BLaER1 (cell line): ENCODE results near the gene ZBTB16.

Source experiments
- H3K27ac ChIP-seq: shearing (Covaris generic); formaldehyde crosslinking; 2 replicates; pipeline ENCODE4 v1.8.1; 2022
- H3K27me3 ChIP-seq: shearing (Covaris generic); formaldehyde crosslinking; 2 replicates; pipeline ENCODE4 v1.8.1; 2022
- H3K36me3 ChIP-seq: shearing (Covaris generic); formaldehyde crosslinking; 2 replicates; pipeline ENCODE4 v1.8.1; 2022
- H3K4me1 ChIP-seq: shearing (Covaris generic); formaldehyde crosslinking; 2 replicates; pipeline ENCODE4 v1.8.1; 2022
- H3K4me2 ChIP-seq: shearing (Covaris generic); formaldehyde crosslinking; 2 replicates; pipeline ENCODE4 v1.8.1; 2022
- H3K4me3 ChIP-seq: shearing (Covaris generic); formaldehyde crosslinking; 2 replicates; pipeline ENCODE4 v1.8.1; 2022
- H3K9ac ChIP-seq: shearing (Covaris generic); formaldehyde crosslinking; 2 replicates; pipeline ENCODE4 v1.8.1; 2022
- H3K9me3 ChIP-seq: shearing (Covaris generic); formaldehyde crosslinking; 2 replicates; pipeline ENCODE4 v1.8.1; 2022
- H4K20me1 ChIP-seq: shearing (Covaris generic); formaldehyde crosslinking; 2 replicates; pipeline ENCODE4 v1.8.1; 2022
- Cebpa-rat ChIP-seq: shearing (Covaris generic); IDR thresholded peaks from 2 replicates; pipeline ENCODE4 v1.8.1; 2022

Gene ZBTB16

DNA sequence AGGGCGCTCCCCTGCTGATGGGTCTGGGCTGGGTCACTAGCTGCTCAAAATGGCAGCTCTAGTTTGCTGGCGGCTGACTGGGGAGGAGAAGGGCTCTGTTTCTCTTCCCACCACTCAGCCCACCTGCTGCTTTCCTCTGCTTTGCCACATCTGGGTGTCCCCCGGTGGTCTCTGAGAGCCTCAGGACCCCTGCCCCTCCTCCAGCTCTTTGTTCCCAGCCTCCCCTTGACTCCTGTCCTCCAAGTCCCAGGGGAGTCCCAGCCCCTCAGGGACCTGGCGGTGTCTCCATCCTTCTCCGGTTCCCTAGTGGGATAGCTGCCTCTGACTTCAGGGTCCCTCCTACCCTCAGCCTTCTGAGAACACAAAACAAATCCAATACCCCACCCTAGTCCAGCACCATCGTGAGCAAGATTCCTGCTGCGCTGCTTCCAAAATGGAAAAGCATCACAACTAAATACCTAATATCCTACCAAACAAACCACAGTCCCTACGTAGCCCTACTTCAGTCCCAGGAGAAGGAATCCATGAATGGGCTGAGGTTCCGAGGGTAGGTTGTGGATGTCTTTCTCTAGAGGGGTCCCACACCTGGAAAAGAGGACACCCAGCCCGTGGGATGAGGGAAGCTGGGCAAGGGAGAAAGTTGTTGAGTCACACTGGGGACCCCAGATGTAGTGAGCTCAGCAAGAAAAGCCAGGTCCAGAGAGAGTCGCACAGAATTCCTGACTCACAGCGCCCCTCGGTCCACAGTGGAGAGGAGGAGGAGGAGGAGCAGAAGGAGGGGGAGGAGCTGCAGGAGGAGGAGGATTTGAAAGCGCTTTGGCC, 191.7 kb downstream of the ZBTB16 start:
- no peak for TF ChIP-seq Cebpa-rat
- Histone ChIP-seq H3K9me3 (no peaks in the 10 kb centered on the region), H3K4me2 (peak overlapping the region; percentile 78), H4K20me1 (no peaks in the 10 kb centered on the region), H3K4me3 (no peak overlapping the region), H3K36me3 (no peaks in the 10 kb centered on the region), H3K27me3 (no peaks in the 10 kb centered on the region), H3K27ac (no peak overlapping the region; the same call in 1 of the 2 replicates), H3K9ac (no peak overlapping the region), H3K4me1 (peaks cover 18% of the 10 kb centered on the region)

- H4K20me1 ChIP-seq, result no peaks in the 10 kb centered on the region
- H3K4me3 ChIP-seq, result no peak overlapping the region
- H3K27me3 ChIP-seq, result no peaks in the 10 kb centered on the region
- peak overlapping the region; percentile 78 for H3K4me2 ChIP-seq
- H3K9ac ChIP-seq, result 0 out of 2 replicates have a peak overlapping the region, but pooled peaks have one; percentile 10
- H3K36me3 ChIP-seq, result no peaks in the 10 kb centered on the region
- no peak overlapping the region; the same call in 1 of the 2 replicates for H3K27ac ChIP-seq
- no peaks in the 10 kb centered on the region for H3K9me3 ChIP-seq
- no peak for TF ChIP-seq Cebpa-rat
- peaks cover 20% of the 10 kb centered on the region for H3K4me1 ChIP-seq
These were observed 192.4 kb downstream of the ZBTB16 start for GRCh38 chr11:114251815-114252337.

GRCh38 chr11:114252767-114253166, 193.3 kb downstream of the ZBTB16 start:
- no peak for TF ChIP-seq Cebpa-rat
- Histone ChIP-seq H3K27me3 (no peaks in the 10 kb centered on the region), H3K27ac (no peak overlapping the region), H3K36me3 (no peaks in the 10 kb centered on the region), H3K4me1 (peaks cover 25% of the 10 kb centered on the region), H3K9ac (no peak overlapping the region), H3K4me2 (peak overlapping the region; percentile 78; the same call in 1 of the 2 replicates), H3K9me3 (no peaks in the 10 kb centered on the region), H3K4me3 (no peak overlapping the region), H4K20me1 (no peaks in the 10 kb centered on the region)

GRCh38 chr11:114253771-114254170, 194.3 kb downstream of the ZBTB16 start:
- H3K36me3 ChIP-seq, result no peaks in the 10 kb centered on the region
- TF ChIP-seq Cebpa-rat, result no peak
- H3K27me3 ChIP-seq, result no peaks in the 10 kb centered on the region
- peaks cover 35% of the 10 kb centered on the region for H3K4me1 ChIP-seq
- no peaks in the 10 kb centered on the region for H4K20me1 ChIP-seq
- H3K9me3 ChIP-seq, result no peaks in the 10 kb centered on the region
- H3K4me2 ChIP-seq, result no peak overlapping the region
- H3K4me3 ChIP-seq, result no peak overlapping the region
- H3K9ac ChIP-seq, result no peak overlapping the region
- no peak overlapping the region for H3K27ac ChIP-seq

GRCh38 chr11:114254571-114255146, 195.1 kb downstream of the ZBTB16 start:
- H3K4me1 ChIP-seq, result peaks cover 44% of the 10 kb centered on the region
- H3K4me3 ChIP-seq, result no peak overlapping the region
- no peaks in the 10 kb centered on the region for H4K20me1 ChIP-seq
- no peaks in the 10 kb centered on the region for H3K36me3 ChIP-seq
- H3K27ac ChIP-seq, result no peak overlapping the region
- no peak for TF ChIP-seq Cebpa-rat
- no peaks in the 10 kb centered on the region for H3K9me3 ChIP-seq
- H3K27me3 ChIP-seq, result no peaks in the 10 kb centered on the region
- no peak overlapping the region for H3K4me2 ChIP-seq
- H3K9ac ChIP-seq, result no peak overlapping the region

GRCh38 chr11:114255289-114255688, 195.8 kb downstream of the ZBTB16 start:
- H3K36me3 ChIP-seq, result no peaks in the 10 kb centered on the region
- H3K4me2 ChIP-seq, result no peak overlapping the region
- H3K4me3 ChIP-seq, result no peak overlapping the region
- H3K9me3 ChIP-seq, result no peaks in the 10 kb centered on the region
- H3K27me3 ChIP-seq, result no peaks in the 10 kb centered on the region
- H3K4me1 ChIP-seq, result peaks cover 44% of the 10 kb centered on the region
- H3K9ac ChIP-seq, result no peak overlapping the region
- no peaks in the 10 kb centered on the region for H4K20me1 ChIP-seq
- no peak overlapping the region for H3K27ac ChIP-seq
- TF ChIP-seq Cebpa-rat, result no peak

- Histone ChIP-seq H3K9ac (no peak overlapping the region), H3K4me3 (no peak overlapping the region), H3K36me3 (no peaks in the 10 kb centered on the region), H3K4me2 (no peak overlapping the region), H3K9me3 (no peaks in the 10 kb centered on the region), H3K27ac (no peak overlapping the region), H3K27me3 (no peaks in the 10 kb centered on the region), H4K20me1 (no peaks in the 10 kb centered on the region), H3K4me1 (peaks cover 39% of the 10 kb centered on the region)
- TF ChIP-seq Cebpa-rat, result no peak
These were observed 196.9 kb downstream of the ZBTB16 start for GRCh38 chr11:114256176-114256966.

GRCh38 chr11:114256967-114257286, 197.4 kb downstream of the ZBTB16 start:
- Histone ChIP-seq H3K4me1 (peaks cover 33% of the 10 kb centered on the region), H3K4me2 (no peak overlapping the region), H4K20me1 (no peaks in the 10 kb centered on the region), H3K36me3 (no peaks in the 10 kb centered on the region), H3K27me3 (no peaks in the 10 kb centered on the region), H3K27ac (no peak overlapping the region), H3K9ac (no peak overlapping the region), H3K4me3 (no peak overlapping the region), H3K9me3 (no peaks in the 10 kb centered on the region)
- TF ChIP-seq Cebpa-rat, result no peak

- Histone ChIP-seq H3K27ac (no peak overlapping the region), H3K9ac (no peak overlapping the region), H4K20me1 (no peaks in the 10 kb centered on the region)
These were observed 198.4 kb downstream of the ZBTB16 start for GRCh38 chr11:114257621-114258558.

More at GRCh38 chr11:114257621-114258558, 198.4 kb downstream of the ZBTB16 start:
- Histone ChIP-seq H3K36me3 (no peaks in the 10 kb centered on the region), H3K9me3 (no peaks in the 10 kb centered on the region), H3K4me2 (peak overlapping the region; percentile 32), H3K4me3 (no peak overlapping the region), H3K4me1 (peaks cover 27% of the 10 kb centered on the region), H3K27me3 (no peaks in the 10 kb centered on the region)
- TF ChIP-seq Cebpa-rat, result no peak
